ENCODE measurements around the gene SHD.

Gene SHD

GRCh38 chr19:4292515-4292914 lies 13.4 kb downstream of the SHD start:
- in situ Hi-C loops (cut with MboI; ENCODE audit: low pct_unique_long_range_greater_than_20kb, low sequenced_read_pairs, unreplicated experiment) = no loop called here
- DNase-seq (ENCODE audit: low spot score) = no peak
- TF ChIP-seq, protein P1, sequence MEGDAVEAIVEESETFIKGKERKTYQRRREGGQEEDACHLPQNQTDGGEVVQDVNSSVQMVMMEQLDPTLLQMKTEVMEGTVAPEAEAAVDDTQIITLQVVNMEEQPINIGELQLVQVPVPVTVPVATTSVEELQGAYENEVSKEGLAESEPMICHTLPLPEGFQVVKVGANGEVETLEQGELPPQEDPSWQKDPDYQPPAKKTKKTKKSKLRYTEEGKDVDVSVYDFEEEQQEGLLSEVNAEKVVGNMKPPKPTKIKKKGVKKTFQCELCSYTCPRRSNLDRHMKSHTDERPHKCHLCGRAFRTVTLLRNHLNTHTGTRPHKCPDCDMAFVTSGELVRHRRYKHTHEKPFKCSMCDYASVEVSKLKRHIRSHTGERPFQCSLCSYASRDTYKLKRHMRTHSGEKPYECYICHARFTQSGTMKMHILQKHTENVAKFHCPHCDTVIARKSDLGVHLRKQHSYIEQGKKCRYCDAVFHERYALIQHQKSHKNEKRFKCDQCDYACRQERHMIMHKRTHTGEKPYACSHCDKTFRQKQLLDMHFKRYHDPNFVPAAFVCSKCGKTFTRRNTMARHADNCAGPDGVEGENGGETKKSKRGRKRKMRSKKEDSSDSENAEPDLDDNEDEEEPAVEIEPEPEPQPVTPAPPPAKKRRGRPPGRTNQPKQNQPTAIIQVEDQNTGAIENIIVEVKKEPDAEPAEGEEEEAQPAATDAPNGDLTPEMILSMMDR (IDR thresholded peaks at IDR 0.05; ENCODE audit: extremely low read depth, insufficient read depth, missing control alignments) = no peak

GRCh38 chr19:4294389-4294788 lies 15.3 kb downstream of the SHD start:
- TF ChIP-seq, protein P1 (IDR thresholded peaks at IDR 0.05; ENCODE audit: extremely low read depth, insufficient read depth, missing control alignments) = no peak
- no peak for DNase-seq (ENCODE audit: low spot score)
- in situ Hi-C loops (cut with MboI; ENCODE audit: low pct_unique_long_range_greater_than_20kb, low sequenced_read_pairs, unreplicated experiment) = no loop called here

DNA sequence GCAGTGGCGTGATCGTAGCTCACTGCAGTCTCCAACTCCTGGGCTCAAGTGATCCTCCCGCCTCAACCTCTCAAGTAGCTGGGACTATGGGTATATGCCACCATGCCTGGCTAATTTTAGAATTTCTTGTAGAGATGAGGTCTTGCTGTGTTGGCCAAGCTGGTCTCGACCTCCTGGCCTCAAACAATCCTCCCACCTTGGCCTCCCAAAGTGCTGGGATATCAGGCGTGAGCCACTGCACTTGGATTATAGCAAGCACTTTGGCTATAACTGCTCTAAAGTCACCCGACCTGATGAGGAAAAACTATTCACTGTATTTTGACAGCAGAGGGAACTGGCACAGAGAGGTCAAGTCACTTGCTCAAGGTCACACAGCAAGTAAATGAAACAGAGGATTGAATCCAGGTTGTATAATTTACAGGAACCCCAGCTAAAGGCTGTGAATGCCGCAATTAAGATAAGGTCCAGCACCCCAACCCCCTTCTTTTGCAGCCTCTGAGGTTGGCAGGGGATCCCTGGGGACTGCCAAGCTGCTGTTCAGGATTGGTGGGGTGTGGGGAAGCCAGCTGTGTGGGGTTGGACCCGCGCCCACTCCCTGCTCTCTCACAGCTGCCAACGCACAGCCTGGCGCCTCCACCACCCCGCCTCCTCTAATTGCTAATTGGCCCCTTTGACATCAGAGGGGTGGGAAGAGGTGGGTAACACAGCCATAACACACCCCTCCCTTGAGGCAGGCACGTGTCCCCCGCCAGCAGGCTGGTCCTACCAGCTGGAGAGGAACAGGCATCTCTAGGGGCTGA lies 17.1 kb downstream of the SHD start:
- in situ Hi-C loops (cut with MboI; ENCODE audit: low pct_unique_long_range_greater_than_20kb, low sequenced_read_pairs, unreplicated experiment) = no loop called here
- no peak for DNase-seq (ENCODE audit: low spot score)
- TF ChIP-seq, protein P1 (IDR thresholded peaks at IDR 0.05; ENCODE audit: extremely low read depth, insufficient read depth, missing control alignments) = no peak

DNA sequence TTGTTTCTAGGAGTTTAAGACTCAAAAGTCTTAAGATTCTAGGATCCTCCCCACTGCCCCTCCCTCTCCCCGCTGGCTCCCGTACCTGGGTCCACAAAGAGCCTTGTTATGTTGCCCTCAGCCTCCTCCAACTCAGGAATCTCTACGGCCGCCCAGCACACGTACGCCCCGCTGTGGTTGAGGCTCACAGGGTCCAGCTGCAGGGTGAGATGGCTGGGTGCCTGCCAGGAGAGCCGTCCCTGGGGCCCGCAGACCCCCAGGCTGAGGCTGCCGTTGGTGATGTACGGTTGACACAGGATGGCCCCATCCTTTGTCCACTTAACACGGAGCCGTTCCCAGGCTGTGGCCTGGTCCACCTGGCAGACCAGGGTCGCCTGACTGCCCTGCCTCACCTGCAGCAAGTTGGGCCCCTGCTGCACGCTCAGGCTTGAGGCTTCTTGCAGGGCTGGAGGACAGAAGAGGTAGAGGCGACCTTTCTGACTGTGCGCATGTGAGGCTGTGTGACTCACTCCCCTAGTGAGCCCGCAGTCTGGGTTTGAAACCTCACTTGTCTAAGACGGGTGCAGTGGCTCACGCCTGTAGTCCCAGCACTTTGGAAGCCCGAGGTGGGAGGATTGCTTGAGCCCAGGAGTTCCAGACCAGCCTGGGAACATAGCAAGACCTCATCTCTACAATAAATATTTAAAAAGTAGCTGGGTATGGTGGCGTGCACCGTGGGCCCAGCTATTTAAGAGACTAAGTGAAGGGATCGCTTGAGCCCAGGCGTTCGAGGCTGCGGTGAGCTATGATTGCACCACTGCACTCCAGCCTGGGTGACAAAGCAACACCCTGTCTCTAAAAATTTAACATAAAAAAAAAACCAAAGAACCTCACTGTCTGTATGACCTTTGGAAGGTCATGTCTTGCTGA lies 19.1 kb downstream of the SHD start:
- TF ChIP-seq, protein P1 (IDR thresholded peaks at IDR 0.05; ENCODE audit: extremely low read depth, insufficient read depth, missing control alignments) = no peak
- no peak for DNase-seq (ENCODE audit: low spot score)
- in situ Hi-C loops (cut with MboI; ENCODE audit: low pct_unique_long_range_greater_than_20kb, low sequenced_read_pairs, unreplicated experiment) = no loop called here

DNA sequence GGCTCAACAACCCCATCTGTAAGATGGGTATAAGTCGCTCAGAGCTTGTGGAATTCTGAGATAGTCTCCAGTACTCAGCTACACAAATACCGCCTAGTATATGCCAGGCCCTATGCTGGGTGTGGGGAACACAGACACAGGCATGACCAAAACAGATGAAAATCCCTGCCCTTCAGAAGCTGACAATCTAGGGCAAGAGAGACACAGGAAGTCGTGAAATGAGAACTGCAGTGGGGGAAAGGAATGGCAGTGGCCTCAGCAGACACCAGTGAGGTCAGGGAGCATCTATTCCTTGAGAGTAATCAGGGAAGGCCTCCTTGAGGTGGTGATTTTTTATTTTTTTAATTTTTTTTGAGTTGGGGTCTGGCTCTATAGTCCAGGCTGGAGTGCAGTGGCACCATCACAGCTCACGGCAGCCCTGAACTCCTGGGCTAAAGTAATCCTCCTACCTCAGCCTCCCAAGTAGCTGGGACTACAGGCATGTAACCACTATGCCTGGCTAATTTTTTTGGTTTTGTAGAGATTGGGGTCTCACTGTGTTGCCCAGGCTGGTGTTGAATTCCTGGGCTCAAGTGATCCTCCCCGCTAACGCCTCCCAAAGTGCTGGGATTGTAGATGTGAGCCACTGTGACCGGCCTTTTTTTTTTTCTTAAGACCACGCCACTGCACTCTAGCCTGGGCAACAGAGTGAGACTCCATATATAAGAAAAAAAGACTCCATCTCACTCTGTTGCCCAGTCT lies 19.9 kb downstream of the SHD start:
- in situ Hi-C loops (cut with MboI; ENCODE audit: low pct_unique_long_range_greater_than_20kb, low sequenced_read_pairs, unreplicated experiment) = no loop called here
- DNase-seq (ENCODE audit: low spot score) = no peak
- TF ChIP-seq, protein P1 (IDR thresholded peaks at IDR 0.05; ENCODE audit: extremely low read depth, insufficient read depth, missing control alignments) = no peak

DNA sequence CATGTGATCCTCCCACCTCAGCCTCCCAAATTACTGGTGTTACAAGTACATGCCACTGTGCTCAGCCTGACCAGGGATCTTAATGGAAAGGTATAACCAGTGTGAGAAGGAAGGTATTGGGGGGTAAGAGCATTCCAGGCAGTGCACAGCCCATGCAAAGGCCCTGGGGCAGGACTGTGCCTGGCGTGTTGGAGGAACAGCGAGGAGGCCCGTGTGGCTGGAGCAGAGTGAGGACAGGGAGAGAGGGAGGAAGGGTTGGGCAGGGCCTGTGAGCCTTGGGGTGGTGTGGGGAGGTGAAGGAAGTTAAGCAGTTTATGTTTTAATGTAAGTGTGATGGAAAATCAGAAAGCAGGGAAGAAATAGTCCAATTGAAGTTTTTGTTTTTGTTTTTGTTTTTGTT lies 21.5 kb downstream of the SHD start:
- in situ Hi-C loops (cut with MboI; ENCODE audit: low pct_unique_long_range_greater_than_20kb, low sequenced_read_pairs, unreplicated experiment) = no loop called here
- no peak for DNase-seq (ENCODE audit: low spot score)
- TF ChIP-seq, protein P1 (IDR thresholded peaks at IDR 0.05; ENCODE audit: extremely low read depth, insufficient read depth, missing control alignments) = no peak

All from GM13977 (cell line).